ENCODE measurements around the gene DNAAF5.
A peak's percentile ranks its signal among the peaks of the same experiment; 100 is the strongest.

Gene DNAAF5

DNA sequence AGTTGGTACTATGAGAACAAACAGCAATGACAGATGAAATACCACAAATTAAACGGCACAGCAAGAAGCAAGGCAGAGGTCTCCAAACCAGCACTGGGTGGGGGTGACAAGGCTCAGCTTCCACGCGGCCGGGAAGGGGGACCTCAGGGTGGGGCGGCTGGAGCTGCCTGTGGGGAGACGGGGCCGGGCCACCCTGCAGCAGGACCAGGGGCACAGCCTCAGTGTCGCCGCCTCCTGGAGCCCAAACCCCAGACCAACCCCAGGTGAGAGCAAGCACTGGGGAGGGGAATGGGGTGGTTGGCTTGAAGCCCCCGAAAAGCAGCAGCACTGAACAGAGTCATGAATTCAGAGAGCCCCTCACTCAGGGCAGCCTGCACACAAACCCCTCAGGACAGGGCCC lies 49.9 kb downstream of the DNAAF5 start:
- H3K27me3 ChIP-seq (ENCODE audit: control insufficient read depth in 3 of 3, insufficient read depth in 3 of 3, low read depth in 1 of 3, low read length in 3 of 3) = no peaks in the 10 kb centered on the region
- H3K23ac ChIP-seq (ENCODE audit: low read depth, low read length, poor library complexity) = peak overlapping the region; percentile 10
- H3K79me1 ChIP-seq (ENCODE audit: low read depth, low read length) = peaks cover 2% of the 10 kb centered on the region
- peak overlapping the region; percentile 57 for H3K9ac ChIP-seq (ENCODE audit: low read depth, low read length, poor library complexity)
- H3K27ac ChIP-seq (replicated peaks; ENCODE audit: low read length) = no peak overlapping the region
- H3K36me3 ChIP-seq (replicated peaks in 1 of 2; ENCODE audit: control insufficient read depth in 2 of 2, insufficient read depth in 2 of 2, low read length in 2 of 2) = peaks cover 44 to 97% of the 10 kb centered on the region in 2 donors
- H4K8ac ChIP-seq (ENCODE audit: low read depth, low read length) = no peak overlapping the region
- no peak for DNase-seq (ENCODE audit: low spot score)
- H3K4ac ChIP-seq (ENCODE audit: low read length) = no peak overlapping the region
- H3K18ac ChIP-seq (ENCODE audit: low read length) = no peak overlapping the region
- no peaks in the 10 kb centered on the region for H3K4me1 ChIP-seq (ENCODE audit: control insufficient read depth in 2 of 2, insufficient read depth in 1 of 2, low read depth in 1 of 2, low read length in 2 of 2)
- no peak overlapping the region for H4K91ac ChIP-seq (ENCODE audit: low read depth, low read length, poor library complexity)
- H3K14ac ChIP-seq (ENCODE audit: low read length) = peak overlapping the region; percentile 79
- H3K4me3 ChIP-seq (ENCODE audit: low read length in 2 of 2) = no peak overlapping the region
- no peak overlapping the region for H3K4me2 ChIP-seq (ENCODE audit: insufficient read depth, low read length, poor library complexity, severe bottlenecking)
- no peak overlapping the region for H2AK5ac ChIP-seq (ENCODE audit: low read depth, low read length)
- no CpG with 5 or more reads among the region's 10 CpGs for WGBS, 2 donors (ENCODE audit: extremely low coverage in 2 of 2, insufficient read length in 2 of 2, insufficient replicate concordance in 1 of 2)
- no peak overlapping the region for H2BK120ac ChIP-seq (ENCODE audit: low read depth, low read length)
- H2AFZ ChIP-seq (ENCODE audit: low read length) = no peak overlapping the region
- H2BK15ac ChIP-seq (ENCODE audit: low read length) = no peak overlapping the region
- no peaks in the 10 kb centered on the region for H3K9me3 ChIP-seq (replicated peaks in 1 of 2; ENCODE audit: control insufficient read depth in 2 of 2, insufficient read depth in 1 of 2, low read depth in 1 of 2, low read length in 2 of 2)
- no peak overlapping the region for H2BK12ac ChIP-seq (ENCODE audit: low read length)
- H2BK5ac ChIP-seq (ENCODE audit: low read length) = no peak overlapping the region

DNA sequence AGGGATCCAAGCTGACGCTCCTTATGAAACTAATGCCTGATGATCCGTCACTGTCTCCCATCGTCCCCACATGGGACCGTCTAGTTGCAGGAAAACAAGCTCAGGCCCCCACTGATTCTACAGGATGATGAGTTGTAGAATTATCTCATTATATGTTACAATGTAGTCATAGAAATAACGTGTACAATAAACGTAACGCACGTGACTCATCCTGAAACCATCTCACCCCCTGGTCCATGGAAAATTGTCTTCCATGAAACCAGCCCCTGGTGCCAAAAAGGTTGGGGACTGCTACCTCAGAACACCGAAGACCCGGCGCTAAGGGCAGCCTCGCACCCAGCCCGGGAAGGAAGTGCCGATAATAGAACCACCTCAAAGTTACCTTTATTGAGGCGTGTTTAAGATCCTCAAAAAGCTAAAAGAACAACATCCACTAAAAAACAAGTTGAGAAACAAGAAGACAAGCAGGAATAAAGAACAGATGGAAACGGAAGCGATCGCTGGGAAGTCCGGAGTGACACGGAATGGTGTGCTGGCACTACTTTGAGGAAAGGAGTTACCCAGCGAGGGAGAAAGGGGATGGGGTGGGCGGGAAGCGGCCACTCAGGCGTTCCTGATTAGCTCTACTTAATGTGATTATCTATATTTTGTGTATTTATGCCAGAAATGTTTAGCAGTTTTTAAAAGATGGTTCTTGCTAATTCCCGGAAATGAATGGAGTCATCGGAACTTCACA lies 50.7 kb downstream of the DNAAF5 start:
- Histone ChIP-seq H2BK12ac (ENCODE audit: low read length) (no peak overlapping the region), H3K18ac (ENCODE audit: low read length) (no peak overlapping the region), H4K8ac (ENCODE audit: low read depth, low read length) (no peak overlapping the region), H3K4me3 (ENCODE audit: low read length in 2 of 2) (no peak overlapping the region), H3K23ac (ENCODE audit: low read depth, low read length, poor library complexity) (no peak overlapping the region), H2AFZ (ENCODE audit: low read length) (no peak overlapping the region), H3K9me3 (replicated peaks in 1 of 2; ENCODE audit: control insufficient read depth in 2 of 2, insufficient read depth in 1 of 2, low read depth in 1 of 2, low read length in 2 of 2) (no peaks in the 10 kb centered on the region), H3K4me1 (ENCODE audit: control insufficient read depth in 2 of 2, insufficient read depth in 1 of 2, low read depth in 1 of 2, low read length in 2 of 2) (no peaks in the 10 kb centered on the region), H2BK120ac (ENCODE audit: low read depth, low read length) (no peak overlapping the region), H3K27ac (replicated peaks; ENCODE audit: low read length) (no peak overlapping the region), H2BK5ac (ENCODE audit: low read length) (no peak overlapping the region), H3K27me3 (ENCODE audit: control insufficient read depth in 3 of 3, insufficient read depth in 3 of 3, low read depth in 1 of 3, low read length in 3 of 3) (no peaks in the 10 kb centered on the region), H3K36me3 (replicated peaks in 1 of 2; ENCODE audit: control insufficient read depth in 2 of 2, insufficient read depth in 2 of 2, low read length in 2 of 2) (peaks cover 49 to 97% of the 10 kb centered on the region in 2 donors), H3K4me2 (ENCODE audit: insufficient read depth, low read length, poor library complexity, severe bottlenecking) (no peak overlapping the region), H3K79me1 (ENCODE audit: low read depth, low read length) (peaks cover 2% of the 10 kb centered on the region), H2BK15ac (ENCODE audit: low read length) (no peak overlapping the region), H3K14ac (ENCODE audit: low read length) (no peak overlapping the region), H3K4ac (ENCODE audit: low read length) (no peak overlapping the region), H2AK5ac (ENCODE audit: low read depth, low read length) (no peak overlapping the region), H4K91ac (ENCODE audit: low read depth, low read length, poor library complexity) (no peak overlapping the region), H3K9ac (ENCODE audit: low read depth, low read length, poor library complexity) (no peak overlapping the region)
- WGBS, 2 donors (ENCODE audit: extremely low coverage in 2 of 2, insufficient read length in 2 of 2, insufficient replicate concordance in 1 of 2) = no CpG with 5 or more reads among the region's 26 CpGs
- no peak for DNase-seq (ENCODE audit: low spot score)

DNA sequence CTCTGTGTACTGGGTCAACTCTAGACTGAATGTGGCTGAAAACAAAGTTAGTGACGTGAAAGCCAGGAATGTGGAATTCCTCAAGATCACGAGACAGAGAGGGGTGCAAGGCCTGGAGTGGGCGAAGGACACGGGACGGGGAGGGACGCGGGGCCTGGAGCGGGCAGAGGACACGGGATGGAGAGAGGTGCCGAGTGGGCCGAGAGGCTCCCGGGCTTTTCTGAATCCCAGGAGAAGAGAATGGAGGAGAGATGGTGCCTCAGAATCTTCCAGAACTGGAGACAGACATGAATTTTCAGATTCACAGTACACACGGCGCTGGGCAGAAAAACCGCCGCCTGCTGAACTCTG lies 51.2 kb downstream of the DNAAF5 start:
- no CpG with 5 or more reads among the region's 16 CpGs for WGBS, 2 donors (ENCODE audit: extremely low coverage in 2 of 2, insufficient read length in 2 of 2, insufficient replicate concordance in 1 of 2)

DNA sequence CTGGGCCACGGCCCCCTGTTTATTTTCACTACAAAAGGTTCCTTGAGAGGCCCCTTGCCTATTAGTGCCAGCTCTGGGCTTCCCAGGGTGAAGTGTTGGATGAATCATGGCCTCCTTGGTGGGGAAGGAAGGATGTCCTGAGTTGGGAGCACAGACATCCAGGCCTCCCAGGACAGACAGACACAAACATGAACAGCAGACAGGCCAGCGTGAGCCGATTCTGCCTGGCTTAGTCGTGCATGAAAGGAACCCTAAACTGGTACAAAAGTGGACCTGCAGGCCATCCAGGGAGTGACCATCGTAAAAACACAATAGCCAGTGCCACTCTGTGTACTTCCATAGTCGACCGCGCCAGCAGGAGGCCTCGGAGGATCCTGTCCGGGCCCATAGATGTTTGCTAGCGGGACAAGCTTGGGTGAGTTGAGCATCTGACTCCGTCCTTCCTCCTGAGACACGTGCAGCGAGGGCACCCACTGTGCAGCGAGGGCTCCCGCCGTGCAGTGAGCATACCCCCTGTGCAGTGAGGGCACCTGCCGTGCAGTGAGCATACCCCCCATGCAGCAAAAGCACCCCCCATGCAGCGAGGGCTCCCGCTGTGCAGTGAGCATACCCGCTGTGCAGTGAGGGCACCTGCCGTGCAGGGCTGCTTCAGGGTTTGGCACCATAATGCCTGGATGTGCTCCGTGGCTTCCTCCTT lies 51.9 kb downstream of the DNAAF5 start:
- Histone ChIP-seq H3K9ac (ENCODE audit: low read depth, low read length, poor library complexity) (peak overlapping the region; percentile 75), H3K4ac (ENCODE audit: low read length) (no peak overlapping the region), H3K23ac (ENCODE audit: low read depth, low read length, poor library complexity) (no peak overlapping the region), H3K18ac (ENCODE audit: low read length) (no peak overlapping the region), H4K8ac (ENCODE audit: low read depth, low read length) (no peak overlapping the region), H2BK15ac (ENCODE audit: low read length) (no peak overlapping the region), H3K36me3 (replicated peaks in 1 of 2; ENCODE audit: control insufficient read depth in 2 of 2, insufficient read depth in 2 of 2, low read length in 2 of 2) (peaks cover 53 to 94% of the 10 kb centered on the region in 2 donors), H2BK12ac (ENCODE audit: low read length) (no peak overlapping the region), H2BK5ac (ENCODE audit: low read length) (no peak overlapping the region), H3K79me1 (ENCODE audit: low read depth, low read length) (peaks cover 4% of the 10 kb centered on the region), H3K4me3 (ENCODE audit: low read length in 2 of 2) (no peak overlapping the region), H3K4me2 (ENCODE audit: insufficient read depth, low read length, poor library complexity, severe bottlenecking) (no peak overlapping the region), H3K14ac (ENCODE audit: low read length) (no peak overlapping the region), H3K4me1 (ENCODE audit: control insufficient read depth in 2 of 2, insufficient read depth in 1 of 2, low read depth in 1 of 2, low read length in 2 of 2) (no peaks in the 10 kb centered on the region), H3K9me3 (replicated peaks in 1 of 2; ENCODE audit: control insufficient read depth in 2 of 2, insufficient read depth in 1 of 2, low read depth in 1 of 2, low read length in 2 of 2) (no peaks in the 10 kb centered on the region), H3K27me3 (ENCODE audit: control insufficient read depth in 3 of 3, insufficient read depth in 3 of 3, low read depth in 1 of 3, low read length in 3 of 3) (no peaks in the 10 kb centered on the region), H2BK120ac (ENCODE audit: low read depth, low read length) (no peak overlapping the region), H4K91ac (ENCODE audit: low read depth, low read length, poor library complexity) (no peak overlapping the region), H2AFZ (ENCODE audit: low read length) (no peak overlapping the region), H3K27ac (replicated peaks; ENCODE audit: low read length) (no peak overlapping the region), H2AK5ac (ENCODE audit: low read depth, low read length) (peak overlapping the region; percentile 11)
- no CpG with 5 or more reads among the region's 23 CpGs for WGBS, 2 donors (ENCODE audit: extremely low coverage in 2 of 2, insufficient read length in 2 of 2, insufficient replicate concordance in 1 of 2)
- no peak for DNase-seq (ENCODE audit: low spot score)

More for the DNA sequence above, 51.2 kb downstream of the DNAAF5 start:
- Histone ChIP-seq H3K4me1 (ENCODE audit: control insufficient read depth in 2 of 2, insufficient read depth in 1 of 2, low read depth in 1 of 2, low read length in 2 of 2) (no peaks in the 10 kb centered on the region), H2AFZ (ENCODE audit: low read length) (no peak overlapping the region), H3K18ac (ENCODE audit: low read length) (no peak overlapping the region), H3K14ac (ENCODE audit: low read length) (no peak overlapping the region), H2BK15ac (ENCODE audit: low read length) (no peak overlapping the region), H2BK5ac (ENCODE audit: low read length) (no peak overlapping the region), H4K91ac (ENCODE audit: low read depth, low read length, poor library complexity) (no peak overlapping the region), H3K27me3 (ENCODE audit: control insufficient read depth in 3 of 3, insufficient read depth in 3 of 3, low read depth in 1 of 3, low read length in 3 of 3) (no peaks in the 10 kb centered on the region), H3K79me1 (ENCODE audit: low read depth, low read length) (peaks cover 2% of the 10 kb centered on the region), H2BK12ac (ENCODE audit: low read length) (no peak overlapping the region), H3K4ac (ENCODE audit: low read length) (no peak overlapping the region), H3K36me3 (replicated peaks in 1 of 2; ENCODE audit: control insufficient read depth in 2 of 2, insufficient read depth in 2 of 2, low read length in 2 of 2) (peaks cover 50 to 93% of the 10 kb centered on the region in 2 donors), H3K4me3 (ENCODE audit: low read length in 2 of 2) (no peak overlapping the region), H3K4me2 (ENCODE audit: insufficient read depth, low read length, poor library complexity, severe bottlenecking) (no peak overlapping the region), H4K8ac (ENCODE audit: low read depth, low read length) (no peak overlapping the region), H3K23ac (ENCODE audit: low read depth, low read length, poor library complexity) (no peak overlapping the region), H3K9me3 (replicated peaks in 1 of 2; ENCODE audit: control insufficient read depth in 2 of 2, insufficient read depth in 1 of 2, low read depth in 1 of 2, low read length in 2 of 2) (no peaks in the 10 kb centered on the region), H2AK5ac (ENCODE audit: low read depth, low read length) (no peak overlapping the region), H3K9ac (ENCODE audit: low read depth, low read length, poor library complexity) (no peak overlapping the region), H2BK120ac (ENCODE audit: low read depth, low read length) (no peak overlapping the region), H3K27ac (replicated peaks; ENCODE audit: low read length) (no peak overlapping the region)
- DNase-seq (ENCODE audit: low spot score) = no peak

All from neuronal stem cell (in vitro differentiated cells).